Brain microvascular endothelial cell (primary cell): ENCODE measurements around the gene KCNJ5.

Source experiments
- DNase-seq: peaks from one replicate; pipeline ENCODE4 v3.0.0-alpha.2; 2020
- H3K27ac ChIP-seq: fragments of 250-450 bp; sonication (Bioruptor Pico); 2 replicates; pipeline ENCODE4 v1.5.1; 2020; ENCODE audit warnings: mild to moderate bottlenecking, moderate library complexity
- H3K27me3 ChIP-seq: fragments of 250-450 bp; sonication (Bioruptor Pico); replicated peaks from 2 replicates; pipeline ENCODE4 v1.5.1; 2020; ENCODE audit warnings: mild to moderate bottlenecking
- H3K36me3 ChIP-seq: fragments of 250-450 bp; sonication (Bioruptor Pico); replicated peaks from 2 replicates; pipeline ENCODE4 v1.5.1; 2020; ENCODE audit warnings: mild to moderate bottlenecking
- H3K4me3 ChIP-seq: 2 replicates; pipeline ENCODE4 v1.5.1; 2011; ENCODE audit warnings: low read depth, mild to moderate bottlenecking, control low read depth, low read length, moderate library complexity
- CTCF ChIP-seq: IDR thresholded peaks from 2 replicates; pipeline ENCODE4 v1.5.1; 2011; ENCODE audit warnings: low read depth, mild to moderate bottlenecking, moderate library complexity, low read length, control low read depth, inconsistent platforms; ENCODE audit errors: missing control alignments
- in situ Hi-C: cut with HindIII; loops from 2 replicates; pipeline ENCODE4 v1.10.0; 2017; ENCODE audit warnings: low sequenced_read_pairs, low pct_ligation_motif_present

Gene KCNJ5

DNA sequence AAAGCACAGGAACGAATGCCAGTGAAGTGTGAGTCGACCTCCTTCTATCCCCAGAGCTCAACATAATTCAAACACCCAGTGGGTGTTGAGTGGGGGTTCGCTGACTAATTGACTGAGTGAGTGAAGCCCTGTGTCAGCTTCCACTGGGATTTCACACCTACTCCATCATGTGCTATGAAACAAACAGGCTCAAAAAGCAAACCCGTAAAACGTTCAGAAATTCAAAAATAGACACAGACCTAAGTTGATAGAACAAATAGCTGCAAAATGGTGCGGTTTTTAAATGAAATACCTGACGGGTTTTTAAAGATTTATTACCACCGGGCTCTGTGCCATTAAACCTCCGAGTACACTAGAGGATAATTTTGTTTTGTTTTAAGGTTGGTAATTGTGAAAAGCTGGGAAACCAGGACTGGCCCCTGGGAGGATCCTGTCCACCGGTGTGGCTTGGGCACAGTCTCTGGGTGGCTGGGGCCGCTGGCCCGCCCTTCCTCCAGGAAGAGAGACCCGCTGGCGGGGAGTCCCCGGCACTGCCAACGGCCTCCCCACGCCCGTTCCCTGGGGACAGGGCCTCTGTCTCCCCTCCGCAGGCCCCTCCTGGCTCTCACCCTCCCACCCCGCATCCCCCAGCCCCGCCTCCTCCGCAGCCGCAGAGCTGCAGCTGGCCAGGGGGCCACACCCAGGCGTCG lies 13.6 kb downstream of the KCNJ5 start:
- no peak for DNase-seq
- Histone ChIP-seq H3K27me3 (no peaks in the 10 kb centered on the region), H3K4me3 (peak overlapping the region; percentile 60), H3K27ac (no peak overlapping the region), H3K36me3 (no peaks in the 10 kb centered on the region)
- in situ Hi-C loops, result no loop called here
- TF ChIP-seq CTCF, result no peak

DNA sequence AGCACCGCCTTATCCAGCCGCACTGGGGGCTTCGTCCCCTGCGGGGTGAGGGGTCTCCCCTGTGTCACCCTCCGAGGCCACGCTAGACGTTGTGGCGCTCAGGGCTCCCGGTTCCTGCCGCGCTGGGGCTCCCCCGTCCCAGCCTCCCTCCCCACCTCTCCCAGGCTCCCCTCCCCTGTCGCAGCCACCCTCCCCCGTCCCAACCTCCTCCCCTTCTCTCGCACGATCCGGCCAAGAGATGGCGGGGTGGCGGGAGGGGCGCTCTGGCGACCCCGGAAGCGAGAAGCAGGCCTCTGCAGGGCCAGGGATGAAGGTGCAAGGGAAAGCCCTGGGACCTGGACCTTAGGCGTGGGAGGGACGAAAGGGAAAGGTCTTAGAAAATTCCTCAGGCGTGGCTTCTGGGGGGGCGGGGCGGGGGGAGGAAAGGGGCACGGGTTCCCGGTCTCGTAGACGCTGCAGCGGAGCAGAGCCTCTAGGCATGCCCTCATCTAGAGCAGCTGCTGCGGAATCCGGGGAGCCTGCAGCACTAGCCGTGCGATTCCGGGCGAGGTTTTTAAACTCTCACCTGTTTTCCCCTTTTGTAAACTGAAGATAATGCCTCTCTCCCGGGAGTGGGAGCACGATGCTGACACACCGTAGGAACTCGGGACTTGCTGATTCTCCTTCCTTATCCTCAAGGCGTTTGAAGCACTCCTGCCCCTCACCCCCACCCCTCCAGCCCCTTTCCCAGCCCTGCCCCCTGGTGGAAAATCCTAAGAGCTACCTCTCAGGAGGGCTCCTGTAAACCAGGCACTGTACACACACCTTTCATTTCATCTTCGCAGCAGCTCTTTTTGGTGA lies 14.4 kb downstream of the KCNJ5 start:
- H3K27ac ChIP-seq, result no peak overlapping the region
- DNase-seq, result no peak
- peak; percentile 64 for TF ChIP-seq CTCF
- peak overlapping the region; percentile 60 for H3K4me3 ChIP-seq
- no peaks in the 10 kb centered on the region for H3K36me3 ChIP-seq
- no peaks in the 10 kb centered on the region for H3K27me3 ChIP-seq
- in situ Hi-C loops, result no loop called here

- no peak for TF ChIP-seq CTCF
- H3K4me3 ChIP-seq, result no peak overlapping the region
- no peak overlapping the region for H3K27ac ChIP-seq
- H3K36me3 ChIP-seq, result no peaks in the 10 kb centered on the region
- H3K27me3 ChIP-seq, result no peaks in the 10 kb centered on the region
- in situ Hi-C loops, result no loop called here
- no peak for DNase-seq
These were observed 15.3 kb downstream of the KCNJ5 start for GRCh38 chr11:128906185-128907050.

GRCh38 chr11:128907585-128907984 lies 16.4 kb downstream of the KCNJ5 start:
- no peak for TF ChIP-seq CTCF
- in situ Hi-C loops, result no loop called here
- Histone ChIP-seq H3K27ac (no peak overlapping the region), H3K36me3 (no peaks in the 10 kb centered on the region), H3K27me3 (no peaks in the 10 kb centered on the region), H3K4me3 (no peak overlapping the region)
- no peak for DNase-seq

- DNase-seq, result peak; percentile 42
- no peak for TF ChIP-seq CTCF
- Histone ChIP-seq H3K27me3 (no peaks in the 10 kb centered on the region), H3K36me3 (no peaks in the 10 kb centered on the region), H3K4me3 (no peak overlapping the region), H3K27ac (no peak overlapping the region)
- in situ Hi-C loops, result no loop called here
These were observed 17.5 kb downstream of the KCNJ5 start for GRCh38 chr11:128908391-128909246.
